ENCODE results near the gene PLA2G3. TPM values are rescaled to one million over a fixed set of nuclear protein-coding genes. Genes with fewer than 3 reads are reported as not detected.
A peak's percentile ranks its signal among the peaks of the same experiment; 100 is the strongest.

Gene PLA2G3
- 10 to 100 TPM in 1 of 2 donors, under 1 TPM in 1; 0.85 to 17.4 TPM for total RNA-seq
- polyA plus RNA-seq = 10 to 100 TPM in 1 of 2 donors, 1 to 10 TPM in 1; 5.7 to 10.7 TPM
- long read RNA-seq, donor 1 = 0 reads
- long read RNA-seq, donor 2 = 0 reads
- long read RNA-seq, donor 3 = 0 reads
- long read RNA-seq, donor 4 = 0 reads
- long read RNA-seq, donor 5 = 0 reads

- Histone ChIP-seq H3K4me1 (ENCODE audit: control insufficient read depth in 5 of 5, insufficient read depth in 5 of 5, low read length in 5 of 5) (no peaks in the 10 kb centered on the region), H3K9me3 (ENCODE audit: control insufficient read depth in 4 of 4, insufficient read depth in 3 of 4, low read length in 3 of 4) (no peaks in the 10 kb centered on the region), H3K27me3 (ENCODE audit: control insufficient read depth in 3 of 3, insufficient read depth in 3 of 3, low read length in 2 of 3) (peaks cover 0 to 3% (median 0%) of the 10 kb centered on the region in 3 donors), H3K27ac (ENCODE audit: low read depth in 1 of 2, low read length in 1 of 2) (peak within 1 kb of the TSS in 1 of 2 donors; percentile 52), H3K36me3 (ENCODE audit: control insufficient read depth in 4 of 4, insufficient read depth in 4 of 4, low read length in 4 of 4) (no peaks in the 10 kb centered on the region), H3K9ac (ENCODE audit: insufficient read depth in 1 of 2, low read length in 2 of 2) (no peak within 1 kb of the TSS), H3K4me3 (peak within 1 kb of the TSS; percentile 33)
- DNase-seq = peak; percentile 28 to 68 (median 67)
- ATAC-seq (ENCODE audit: insufficient read depth, low FRiP score) = peak; percentile 76
- no peak for TF ChIP-seq CTCF (IDR thresholded peaks at IDR 0.05; ENCODE audit: control extremely low read depth, extremely low read depth)
- 39 to 58% methylated on average over 23 to 24 of the region's 24 CpGs for WGBS, 2 donors
These were observed at the start of gene PLA2G3 for GRCh38 chr22:31139866-31140716. TSS of gene PLA2G3 (minus strand) at chr22:31140508. CDS start at chr22:31140354, 154 bp downstream.

GRCh38 chr22:31187627-31188026 lies 47.3 kb upstream of the PLA2G3 start:
- H3K9ac ChIP-seq (ENCODE audit: insufficient read depth in 1 of 2, low read length in 2 of 2) = no peak overlapping the region
- ATAC-seq (ENCODE audit: insufficient read depth, low FRiP score) = no peak
- no peak for TF ChIP-seq CTCF (IDR thresholded peaks at IDR 0.05; ENCODE audit: control extremely low read depth, extremely low read depth)
- H3K4me3 ChIP-seq = no peak overlapping the region
- H3K27me3 ChIP-seq (ENCODE audit: control insufficient read depth in 3 of 3, insufficient read depth in 3 of 3, low read length in 2 of 3) = no peaks in the 10 kb centered on the region
- WGBS, 2 donors = 87 to 91% methylated on average over 6 of the region's 6 CpGs
- H3K4me1 ChIP-seq (ENCODE audit: control insufficient read depth in 5 of 5, insufficient read depth in 5 of 5, low read length in 5 of 5) = peaks cover 0 to 3% (median 0%) of the 10 kb centered on the region in 5 donors
- H3K9me3 ChIP-seq (ENCODE audit: control insufficient read depth in 4 of 4, insufficient read depth in 3 of 4, low read length in 3 of 4) = no peaks in the 10 kb centered on the region
- no peak for DNase-seq
- H3K27ac ChIP-seq (ENCODE audit: low read depth in 1 of 2, low read length in 1 of 2) = no peak overlapping the region
- H3K36me3 ChIP-seq (ENCODE audit: control insufficient read depth in 4 of 4, insufficient read depth in 4 of 4, low read length in 4 of 4) = peaks cover 7 to 22% (median 15%) of the 10 kb centered on the region in 4 donors

GRCh38 chr22:31185056-31185455 lies 44.7 kb upstream of the PLA2G3 start:
- H3K27ac ChIP-seq (ENCODE audit: low read depth in 1 of 2, low read length in 1 of 2) = no peak overlapping the region
- H3K9ac ChIP-seq (ENCODE audit: insufficient read depth in 1 of 2, low read length in 2 of 2) = no peak overlapping the region
- TF ChIP-seq CTCF (IDR thresholded peaks at IDR 0.05; ENCODE audit: control extremely low read depth, extremely low read depth) = no peak
- ATAC-seq (ENCODE audit: insufficient read depth, low FRiP score) = no peak
- H3K36me3 ChIP-seq (ENCODE audit: control insufficient read depth in 4 of 4, insufficient read depth in 4 of 4, low read length in 4 of 4) = peaks cover 3 to 21% (median 15%) of the 10 kb centered on the region in 4 donors
- no peaks in the 10 kb centered on the region for H3K27me3 ChIP-seq (ENCODE audit: control insufficient read depth in 3 of 3, insufficient read depth in 3 of 3, low read length in 2 of 3)
- H3K4me3 ChIP-seq = no peak overlapping the region
- DNase-seq = no peak
- peaks cover 0 to 3% (median 0%) of the 10 kb centered on the region in 5 donors for H3K4me1 ChIP-seq (ENCODE audit: control insufficient read depth in 5 of 5, insufficient read depth in 5 of 5, low read length in 5 of 5)
- WGBS, 2 donors = 95 to 97% methylated on average over 5 of the region's 5 CpGs
- H3K9me3 ChIP-seq (ENCODE audit: control insufficient read depth in 4 of 4, insufficient read depth in 3 of 4, low read length in 3 of 4) = no peaks in the 10 kb centered on the region

All from lung (tissue), 16 donors.